Muscle of back (tissue), 11 donors: ENCODE measurements around the gene RFC4. TPM values are rescaled to one million over a fixed set of nuclear protein-coding genes. Genes with fewer than 3 reads are reported as not detected.

ENCODE experiments used
- DNase-seq, 3 donors: peaks; one replicate each; pipeline versions ENCODE4 v3.0.0 to v3.0.0-alpha.2; 2013
- polyA plus RNA-seq, 10 donors: library from polyadenylated mRNA; unstranded; fragments of 120-200 nt; gene quantifications; one replicate each; pipeline ENCODE4 v1.2.1, GENCODE V29; 2013; ENCODE audit not compliant: insufficient read length in 10 of 10

Gene RFC4
- polyA plus RNA-seq, 10 donors, result 18.6 to 37.4 (median 23.1) TPM

GRCh38 chr3:186754006-186754405 lies 52.3 kb downstream of the RFC4 start:
- DNase-seq, result no peak

- no peak for DNase-seq
Observed at GRCh38 chr3:186751480-186751879, 54.8 kb downstream of the RFC4 start.

- DNase-seq, result no peak
Observed at GRCh38 chr3:186750316-186750715, 56.0 kb downstream of the RFC4 start.

GRCh38 chr3:186746008-186746407 lies 60.3 kb downstream of the RFC4 start:
- DNase-seq, result peak; percentile 24 to 69 (median 62)

- no peak for DNase-seq
Observed at GRCh38 chr3:186743666-186744065, 62.6 kb downstream of the RFC4 start.

GRCh38 chr3:186742618-186743380 lies 63.5 kb downstream of the RFC4 start:
- DNase-seq, result no peak

Other genes starting within 250 kb of the RFC4 start
- 10 to 100 TPM in 9 of 10 donors, 1 to 10 TPM in 1; 9.9 to 15.5 (median 12.8) TPM for gene TBCCD1, start 239.1 kb downstream of the RFC4 start, polyA plus RNA-seq
- gene DNAJB11, start 235.8 kb downstream of the RFC4 start, polyA plus RNA-seq, result 10 to 100 TPM; 40.0 to 52.1 (median 41.5) TPM
- 1 to 10 TPM in 2 of 10 donors, under 1 TPM in 3, not detected in 5; 0.16 to 9.2 (median 0.17) TPM for gene AHSG, start 193.4 kb downstream of the RFC4 start, polyA plus RNA-seq
- under 1 TPM in 5 of 10 donors, not detected in 5; 0.08 to 0.42 (median 0.35) TPM for gene FETUB, start 166.1 kb downstream of the RFC4 start, polyA plus RNA-seq
- gene HRG, start 140.5 kb downstream of the RFC4 start, polyA plus RNA-seq, result under 1 TPM in 5 of 10 donors, not detected in 5; 0.04 to 0.50 (median 0.20) TPM
- under 1 TPM in 4 of 10 donors, not detected in 6; 0.07 to 0.70 (median 0.12) TPM for gene KNG1, start 89.1 kb downstream of the RFC4 start, polyA plus RNA-seq
- 100 to 1,000 TPM; 480 to 620 (median 560) TPM for gene EIF4A2, start 22.9 kb downstream of the RFC4 start, polyA plus RNA-seq
- gene ADIPOQ, start 36.2 kb upstream of the RFC4 start, polyA plus RNA-seq, result 1 to 10 TPM in 1 of 10 donors, under 1 TPM in 3, not detected in 6; 0.03 to 2.8 (median 0.27) TPM
- gene ST6GAL1, start 124.0 kb upstream of the RFC4 start, polyA plus RNA-seq, result 10 to 100 TPM; 10.3 to 18.7 (median 14.4) TPM